ENCODE data around the gene RNASEH2A. TPM values are rescaled to one million over a fixed set of nuclear protein-coding genes. Genes with fewer than 3 reads are reported as not detected.

RNASEH2A gene
- total RNA-seq, 1 experiment from 2014 or later: 79.5 TPM

DNA sequence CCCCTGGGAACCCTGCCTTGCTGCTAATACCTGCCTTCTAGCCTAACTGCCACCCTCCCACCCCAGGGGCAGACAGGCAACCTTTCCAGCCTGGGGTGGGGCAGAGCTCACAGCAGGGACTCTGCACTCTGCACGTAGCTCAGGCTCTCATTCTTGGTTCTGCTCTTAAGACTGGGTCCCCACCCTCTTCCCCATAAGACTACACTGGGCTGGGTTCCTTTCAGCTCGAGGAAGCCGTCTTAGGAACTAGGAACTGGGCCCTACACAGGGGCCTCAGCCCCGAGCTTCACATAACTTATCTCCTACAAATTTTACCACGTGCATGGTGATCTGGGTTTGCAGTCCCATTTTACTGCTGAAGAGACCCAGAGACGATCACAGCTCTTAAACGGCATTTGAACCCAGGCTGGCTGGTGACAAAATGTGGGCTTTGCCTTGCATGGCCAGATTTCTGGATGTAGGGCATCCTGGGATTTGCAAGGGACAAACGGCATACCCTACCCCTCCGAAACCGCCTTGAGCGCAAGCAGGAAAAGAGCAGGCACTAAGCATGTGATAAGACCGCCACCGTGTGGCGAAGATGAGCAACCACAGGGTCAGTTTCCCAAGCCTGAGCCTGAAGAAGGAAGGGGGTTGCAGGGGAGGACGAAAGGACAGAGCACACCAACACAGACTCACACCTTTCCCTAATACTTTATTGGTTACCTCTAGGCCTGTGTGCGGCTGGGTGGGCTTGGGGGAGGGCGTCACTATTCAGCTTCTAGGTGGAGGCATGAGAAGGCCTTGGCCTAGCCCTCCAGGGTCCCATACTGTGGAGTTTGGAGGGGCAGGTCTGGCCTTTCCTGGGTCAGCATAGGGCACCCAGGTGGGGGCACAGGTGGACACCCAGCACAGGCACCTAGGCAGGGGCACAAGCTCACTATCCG, 10.0 kb upstream of the RNASEH2A start:
- H3K23me2 ChIP-seq (ENCODE audit: insufficient read length, low read depth, low read length, poor library complexity, severe bottlenecking): peaks cover 29% of the 10 kb centered on the region
- no peak overlapping the region for H4K8ac ChIP-seq (replicated peaks; ENCODE audit: insufficient read length, low read depth, low read length)
- no peak overlapping the region for H3K9ac ChIP-seq (ENCODE audit: extremely low read depth, insufficient read length, low read length)
- no peak overlapping the region for H2BK15ac ChIP-seq (ENCODE audit: low read depth, low read length)
- H3K4ac ChIP-seq (ENCODE audit: low read depth, low read length): no peak overlapping the region
- no peak overlapping the region for H2BK5ac ChIP-seq (ENCODE audit: insufficient read length, low read length)
- H3K18ac ChIP-seq (ENCODE audit: insufficient read length, low read depth, low read length): no peak overlapping the region
- no CpG with 5 or more reads among the region's 18 CpGs for WGBS (ENCODE audit: extremely low coverage, insufficient read length, low lambda C conversion rate)
- no peak overlapping the region for H2AK5ac ChIP-seq (ENCODE audit: insufficient read length, low read length)
- Mint-ChIP-seq H3K36me3 (ENCODE audit: insufficient read depth in 1 of 3, low read depth in 3 of 3) (peaks cover 11 to 44% (median 35%) of the 10 kb centered on the region in 3 experiments; a peak in 6 of 7 replicates), H3K27me3 (ENCODE audit: low read depth) (peaks cover 2% of the 10 kb centered on the region), H3K4me1 (peaks cover 23 to 25% of the 10 kb centered on the region in 2 experiments), H3K27ac (peak overlapping the region; percentile 62 to 84 (median 81); a peak in 4 of 7 replicates), H3K4me3 (peak overlapping the region in 1 of 2 experiments; percentile 67; a peak in 2 of 5 replicates), H3K9me3 (no peaks in the 10 kb centered on the region)
- no peak overlapping the region for H3T11ph ChIP-seq (ENCODE audit: low read length)
- no peak overlapping the region for H3K56ac ChIP-seq (ENCODE audit: insufficient read length, low read depth, low read length)
- no peak overlapping the region for H3K23ac ChIP-seq (ENCODE audit: insufficient read length, low read depth, low read length)
- H4K5ac ChIP-seq (ENCODE audit: insufficient read length, low read depth, low read length): no peak overlapping the region
- H3K27me3 ChIP-seq (ENCODE audit: insufficient read depth, low read length): no peaks in the 10 kb centered on the region
- H3K4me2 ChIP-seq (ENCODE audit: insufficient read depth, insufficient read length, low read length): no peak overlapping the region
- TF ChIP-seq, protein P1, sequence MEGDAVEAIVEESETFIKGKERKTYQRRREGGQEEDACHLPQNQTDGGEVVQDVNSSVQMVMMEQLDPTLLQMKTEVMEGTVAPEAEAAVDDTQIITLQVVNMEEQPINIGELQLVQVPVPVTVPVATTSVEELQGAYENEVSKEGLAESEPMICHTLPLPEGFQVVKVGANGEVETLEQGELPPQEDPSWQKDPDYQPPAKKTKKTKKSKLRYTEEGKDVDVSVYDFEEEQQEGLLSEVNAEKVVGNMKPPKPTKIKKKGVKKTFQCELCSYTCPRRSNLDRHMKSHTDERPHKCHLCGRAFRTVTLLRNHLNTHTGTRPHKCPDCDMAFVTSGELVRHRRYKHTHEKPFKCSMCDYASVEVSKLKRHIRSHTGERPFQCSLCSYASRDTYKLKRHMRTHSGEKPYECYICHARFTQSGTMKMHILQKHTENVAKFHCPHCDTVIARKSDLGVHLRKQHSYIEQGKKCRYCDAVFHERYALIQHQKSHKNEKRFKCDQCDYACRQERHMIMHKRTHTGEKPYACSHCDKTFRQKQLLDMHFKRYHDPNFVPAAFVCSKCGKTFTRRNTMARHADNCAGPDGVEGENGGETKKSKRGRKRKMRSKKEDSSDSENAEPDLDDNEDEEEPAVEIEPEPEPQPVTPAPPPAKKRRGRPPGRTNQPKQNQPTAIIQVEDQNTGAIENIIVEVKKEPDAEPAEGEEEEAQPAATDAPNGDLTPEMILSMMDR (conservative IDR thresholded peaks at IDR 0.05): peak; percentile 96
- H3K27ac ChIP-seq (ENCODE audit: insufficient read length, low read depth, low read length): no peak overlapping the region
- no peak overlapping the region for H2AFZ ChIP-seq (ENCODE audit: low read length)
- H2BK12ac ChIP-seq (ENCODE audit: insufficient read length, low read depth, low read length): no peak overlapping the region
- no peaks in the 10 kb centered on the region for H3K9me3 ChIP-seq (ENCODE audit: control insufficient read depth, low read depth, low read length)
- no peaks in the 10 kb centered on the region; the same call in 1 of the 2 replicates for H3K4me1 ChIP-seq (ENCODE audit: insufficient read depth, low read length)
- DNase-seq: peak; percentile 90
- H3K79me1 ChIP-seq (ENCODE audit: insufficient read depth, low read depth, low read length, poor library complexity, severe bottlenecking): peaks cover 4% of the 10 kb centered on the region
- H4K20me1 ChIP-seq (ENCODE audit: control insufficient read depth, insufficient read depth, insufficient read length): no peaks in the 10 kb centered on the region
- H4K91ac ChIP-seq (ENCODE audit: insufficient read length, low read depth, low read length): no peak overlapping the region
- H3K79me2 ChIP-seq (ENCODE audit: insufficient read depth, low read length): no peaks in the 10 kb centered on the region
- H2BK20ac ChIP-seq (ENCODE audit: low read depth, low read length, poor library complexity, severe bottlenecking): no peak overlapping the region
- H3K14ac ChIP-seq (ENCODE audit: insufficient read depth, low read length): no peak overlapping the region
- no peak overlapping the region for H2BK120ac ChIP-seq (ENCODE audit: low read depth, low read length, poor library complexity, severe bottlenecking)
